Tibial nerve (tissue), 4 donors: ENCODE results near the gene TRIM41. TPM values are rescaled to one million over a fixed set of nuclear protein-coding genes. Genes with fewer than 3 reads are reported as not detected.
"Not testable (repeated sequence)": the region's sequence is repeated elsewhere in the genome, so short reads cannot be mapped to it uniquely, and the experiment has no call there.

ENCODE experiments used
- DNase-seq, 2 donors: peaks; one replicate each; pipeline ENCODE4 v3.0.0-alpha.2; 2019; ENCODE audit warnings: low spot score in 2 of 2
- H3K27ac ChIP-seq, 4 donors: fragments of 200-600 bp; sonication (generic) in 3 of 4; one replicate each; pipeline ENCODE4 v1.5.1; 2017 to 2019; ENCODE audit warnings: mild to moderate bottlenecking in 1 of 4
- H3K27me3 ChIP-seq, 2 donors: fragments of 200-600 bp; sonication (generic) in 1 of 2; one replicate each; pipeline versions ENCODE4 v1.5.1 to v1.6.0; 2017 to 2019
- H3K36me3 ChIP-seq, 3 donors: fragments of 200-600 bp; sonication (generic); one replicate each; pipeline ENCODE4 v1.5.1; 2018 to 2019
- H3K4me1 ChIP-seq, 4 donors: fragments of 200-600 bp; sonication (generic) in 3 of 4; one replicate each; pipeline ENCODE4 v1.5.1; 2017 to 2019
- H3K4me3 ChIP-seq, 4 donors: fragments of 200-600 bp; sonication (generic) in 3 of 4; one replicate each; pipeline ENCODE4 v1.5.1; 2017 to 2019; ENCODE audit warnings: mild to moderate bottlenecking in 1 of 4, moderate library complexity in 1 of 4
- H3K9me3 ChIP-seq, 4 donors: fragments of 200-600 bp; sonication (generic) in 3 of 4; one replicate each; pipeline ENCODE4 v1.5.1; 2017 to 2019
- CTCF ChIP-seq, 5 experiments: fragments of 200-600 bp in 3 of 5; fragments of 450-650 bp in 2 of 5; sonication (generic) in 3 of 5; IDR thresholded peaks; one replicate each; pipeline ENCODE4 v1.5.1; 2016 to 2019; ENCODE audit warnings: antibody characterized with exemption in 5 of 5, mild to moderate bottlenecking in 3 of 5, moderate library complexity in 2 of 5
- EP300 ChIP-seq, 2 donors: sonication (generic); formaldehyde crosslinking; IDR thresholded peaks; one replicate each; pipeline ENCODE4 v1.6.1; 2017; ENCODE audit warnings: antibody characterized with exemption in 2 of 2, mild to moderate bottlenecking in 1 of 2
- POLR2A ChIP-seq, 2 donors: fragments of 450-650 bp; IDR thresholded peaks; one replicate each; pipeline ENCODE4 v1.6.1; 2017; ENCODE audit warnings: antibody characterized with exemption in 2 of 2, mild to moderate bottlenecking in 2 of 2, moderate library complexity in 2 of 2
- WGBS, 2 donors: methylation state at CpG; one replicate each; pipeline ENCODE4 v1.1.5; 2018; 5-methylcytosine and 5-hydroxymethylcytosine counted together
- total RNA-seq, 4 donors: library from RNA; depleted of rRNA; stranded (reverse); fragments of >200 nt; gene quantifications; one replicate each; pipeline ENCODE4 v1.1.0, GENCODE V29; 2016

The TRIM41 gene
- total RNA-seq, 4 donors from 2014 or later = 17.9 to 25.7 (median 22.7) TPM

- 0% methylated on average over 23 to 26 of the region's 43 CpGs for WGBS, 2 donors
Measured at GRCh38 chr5:181260720-181261319, 37.7 kb downstream of the TRIM41 start, which contains the start of gene TRIM52. Gene TRIM52 (minus strand): TSS chr5:181261143. CDS start chr5:181260813, 330 bp downstream.

DNA sequence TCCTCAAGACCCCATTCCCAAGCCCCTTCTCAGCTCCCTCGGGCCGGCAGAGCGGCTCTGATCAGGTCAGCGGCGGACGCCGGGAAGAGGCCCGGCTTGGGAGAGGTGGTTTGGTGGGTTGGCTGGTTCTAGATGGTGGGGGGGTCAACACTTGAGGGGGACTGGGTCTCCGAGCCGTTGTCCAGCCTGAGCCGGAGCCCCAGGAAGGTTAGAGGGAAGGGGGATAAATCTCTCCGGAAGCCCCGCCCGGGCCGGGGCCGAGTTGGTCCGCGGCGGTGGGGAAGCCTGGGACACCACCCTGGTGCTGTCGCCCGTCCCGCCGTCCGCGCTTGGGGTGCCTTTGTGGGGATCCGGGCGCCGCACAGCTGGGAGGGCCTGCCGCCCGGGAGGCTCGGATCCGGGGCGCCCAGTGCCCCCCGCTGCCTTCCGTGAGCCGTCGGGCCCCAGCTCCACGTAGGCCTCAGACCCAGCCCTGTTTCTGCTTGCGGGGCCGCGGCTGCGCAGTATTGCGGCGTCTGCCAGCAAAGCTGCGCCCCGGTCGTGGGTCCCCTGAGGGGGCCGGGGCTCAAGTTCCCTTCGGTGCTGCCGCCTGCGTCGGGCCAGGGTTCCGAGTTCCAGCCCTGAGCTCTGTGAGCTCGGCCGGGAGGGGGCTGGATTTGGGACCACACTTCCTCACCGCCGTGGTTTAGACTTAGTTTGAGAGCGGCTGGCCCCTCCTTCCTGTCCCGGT lies 38.4 kb downstream of the TRIM41 start:
- peak in 1 of 2 donors; percentile 56 for DNase-seq
- 1 to 2% methylated on average over 8 to 36 of the region's 59 CpGs for WGBS, 2 donors
- peaks cover 0 to 59% (median 35%) of the 10 kb centered on the region in 4 donors for H3K4me1 ChIP-seq

More at GRCh38 chr5:181260720-181261319, 37.7 kb downstream of the TRIM41 start, which contains the start of gene TRIM52:
- peaks cover 0 to 21% (median 0%) of the 10 kb centered on the region in 3 donors for H3K36me3 ChIP-seq
- TF ChIP-seq CTCF (IDR thresholded peaks at IDR 0.05) (peak in 1 of 5 experiments; percentile 21), EP300 (IDR thresholded peaks at IDR 0.05) (peak in 1 of 2 donors; percentile 95), POLR2A (IDR thresholded peaks at IDR 0.05) (peak; percentile 76 to 78)
- H3K4me1 ChIP-seq = peaks cover 0 to 65% (median 39%) of the 10 kb centered on the region in 4 donors
- peak; percentile 73 to 82 for DNase-seq
- no peaks in the 10 kb centered on the region for H3K27me3 ChIP-seq
- H3K4me3 ChIP-seq = peak within 1 kb of the TSS; percentile 55 to 93 (median 82)
- peak within 1 kb of the TSS; percentile 77 to 100 (median 98) for H3K27ac ChIP-seq
- no peaks in the 10 kb centered on the region for H3K9me3 ChIP-seq

GRCh38 chr5:181263633-181264032 lies 40.6 kb downstream of the TRIM41 start:
- TF ChIP-seq POLR2A (IDR thresholded peaks at IDR 0.05) (no peak), CTCF (IDR thresholded peaks at IDR 0.05) (no peak), EP300 (IDR thresholded peaks at IDR 0.05) (no peak)
- WGBS, 2 donors = 83 to 88% methylated on average over 5 of the region's 5 CpGs
- Histone ChIP-seq H3K36me3 (peaks cover 0 to 21% (median 0%) of the 10 kb centered on the region in 3 donors), H3K27ac (no peak overlapping the region), H3K4me1 (peaks cover 0 to 37% (median 21%) of the 10 kb centered on the region in 4 donors), H3K4me3 (no peak overlapping the region), H3K27me3 (no peaks in the 10 kb centered on the region), H3K9me3 (no peaks in the 10 kb centered on the region)
- DNase-seq = no peak

More for the DNA sequence above, 38.4 kb downstream of the TRIM41 start:
- peak overlapping the region; percentile 55 to 93 (median 82) for H3K4me3 ChIP-seq
- peak overlapping the region; percentile 77 to 100 (median 98) for H3K27ac ChIP-seq
- peaks cover 0 to 21% (median 0%) of the 10 kb centered on the region in 3 donors for H3K36me3 ChIP-seq
- no peaks in the 10 kb centered on the region for H3K27me3 ChIP-seq
- TF ChIP-seq CTCF (IDR thresholded peaks at IDR 0.05) (no peak), POLR2A (IDR thresholded peaks at IDR 0.05) (peak in 1 of 2 donors; percentile 5), EP300 (IDR thresholded peaks at IDR 0.05) (peak in 1 of 2 donors; percentile 49)
- H3K9me3 ChIP-seq = no peaks in the 10 kb centered on the region

DNA sequence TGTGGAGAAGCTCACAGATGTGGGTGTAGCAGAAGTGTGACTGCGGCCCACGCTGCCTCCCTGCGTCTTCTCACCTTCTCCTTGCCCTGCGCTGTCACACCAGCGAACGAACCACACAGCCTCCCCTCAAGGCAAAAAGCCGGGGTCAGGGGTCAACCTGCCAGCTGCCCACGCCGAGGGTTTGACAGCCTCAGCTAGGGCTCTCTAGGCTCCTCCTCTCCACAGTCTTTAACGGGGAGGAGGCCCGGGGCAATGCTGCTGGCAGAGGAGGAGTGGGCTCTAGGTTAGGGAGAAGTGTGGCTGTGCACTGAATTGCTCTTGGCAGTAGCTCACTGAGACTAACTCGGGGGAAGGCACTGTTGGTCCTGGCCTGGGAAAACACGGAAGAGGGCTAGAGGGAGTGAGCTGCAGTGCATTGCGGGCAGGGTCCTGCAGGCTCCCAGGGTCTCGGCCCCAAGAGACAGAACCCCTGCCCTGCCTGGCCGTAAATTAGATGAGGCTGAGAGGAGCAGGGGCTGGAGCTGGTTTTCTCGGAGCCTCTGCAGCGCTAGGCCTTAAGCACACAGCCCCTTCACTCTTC lies 42.1 kb downstream of the TRIM41 start:
- H3K9me3 ChIP-seq = no peaks in the 10 kb centered on the region
- no peak overlapping the region for H3K27ac ChIP-seq
- no peaks in the 10 kb centered on the region for H3K27me3 ChIP-seq
- 48 to 59% methylated on average over 13 to 18 of the region's 18 CpGs for WGBS, 2 donors
- peaks cover 0 to 21% (median 0%) of the 10 kb centered on the region in 3 donors for H3K36me3 ChIP-seq
- TF ChIP-seq CTCF (IDR thresholded peaks at IDR 0.05) (no peak), POLR2A (IDR thresholded peaks at IDR 0.05) (no peak), EP300 (IDR thresholded peaks at IDR 0.05) (no peak)
- no peak overlapping the region for H3K4me3 ChIP-seq
- H3K4me1 ChIP-seq = peaks cover 0 to 22% (median 6%) of the 10 kb centered on the region in 4 donors
- DNase-seq = no peak

GRCh38 chr5:181267291-181267904 lies 44.3 kb downstream of the TRIM41 start:
- H3K4me3 ChIP-seq = not testable (repeated sequence)

GRCh38 chr5:181267907-181268306 lies 44.8 kb downstream of the TRIM41 start:
- not testable (repeated sequence) for H3K9me3 ChIP-seq, DNase-seq, H3K4me3 ChIP-seq, H3K27ac ChIP-seq, H3K27me3 ChIP-seq
- H3K4me1 ChIP-seq = peaks cover 0 to 10% (median 1%) of the 10 kb centered on the region in 4 donors
- 73 to 79% methylated on average over 12 of the region's 12 CpGs for WGBS, 2 donors
- peaks cover 0 to 34% (median 0%) of the 10 kb centered on the region in 3 donors for H3K36me3 ChIP-seq

More at GRCh38 chr5:181267291-181267904, 44.3 kb downstream of the TRIM41 start:
- peaks cover 0 to 29% (median 0%) of the 10 kb centered on the region in 3 donors for H3K36me3 ChIP-seq
- not testable (repeated sequence) for DNase-seq, H3K9me3 ChIP-seq, H3K27me3 ChIP-seq, H3K27ac ChIP-seq
- H3K4me1 ChIP-seq = peaks cover 0 to 15% (median 4%) of the 10 kb centered on the region in 4 donors
- WGBS, 2 donors = 56 to 60% methylated on average over 8 of the region's 8 CpGs
